Measurements from ENCODE around the gene GPC5.

The GPC5 gene

GRCh38 chr13:91546900-91547299, 148.5 kb downstream of the GPC5 start:
- no peak for DNase-seq

DNA sequence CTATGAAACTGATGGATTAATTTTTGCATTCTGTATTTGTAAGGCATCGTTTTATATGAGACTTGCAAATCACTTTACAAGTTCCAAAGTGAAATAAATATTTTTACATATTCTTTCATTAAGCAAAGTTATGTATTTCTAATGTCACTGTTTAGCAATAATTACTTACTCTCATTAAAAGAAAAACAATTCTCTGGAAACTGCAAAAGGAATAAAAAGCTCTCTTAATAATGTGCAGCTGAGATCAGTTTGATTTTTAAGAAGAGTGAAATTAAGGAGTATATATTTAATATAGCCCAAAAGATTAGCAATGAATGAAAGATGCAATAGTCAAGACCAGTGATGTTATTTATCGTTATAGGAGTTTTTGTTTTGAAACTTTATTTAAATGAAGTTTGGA, 155.2 kb downstream of the GPC5 start:
- no peak for DNase-seq

- no peak for DNase-seq
Observed at GRCh38 chr13:91554101-91554500, 155.7 kb downstream of the GPC5 start.

DNA sequence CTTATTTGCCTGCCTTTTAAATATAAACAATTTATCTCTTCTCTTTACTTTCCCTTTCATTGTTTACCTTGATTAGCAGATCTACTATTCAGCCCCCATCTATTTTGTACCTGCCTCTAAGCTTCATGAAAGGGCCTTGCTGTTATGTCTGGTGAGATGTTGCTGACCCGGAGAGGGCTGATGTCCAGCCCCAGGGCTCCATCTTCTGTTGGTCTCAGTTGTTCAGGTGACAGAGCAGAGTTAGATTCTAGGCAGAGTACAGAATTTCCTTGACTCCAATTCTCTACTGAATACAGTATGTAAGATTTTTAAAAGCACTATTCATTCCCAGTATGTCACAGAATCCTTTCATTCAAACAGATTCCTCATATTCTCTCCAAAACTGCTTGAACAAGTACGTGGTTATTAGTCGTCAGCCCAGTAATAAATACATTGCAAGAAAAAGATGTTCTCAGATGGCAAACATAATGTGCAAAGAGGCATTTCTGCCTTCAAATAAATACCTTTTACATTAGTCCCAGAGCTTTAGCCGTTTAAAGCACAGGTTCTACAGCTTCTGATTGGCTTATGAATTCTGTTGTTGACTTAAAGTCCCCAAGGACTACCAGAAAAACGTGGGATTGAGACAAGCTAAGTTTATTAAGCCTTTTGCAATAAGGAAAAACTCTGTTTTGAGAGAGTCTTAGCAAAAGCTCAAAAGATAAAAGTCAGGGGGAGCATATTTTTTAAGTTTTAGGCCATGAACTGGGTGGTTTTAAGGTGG, 159.1 kb downstream of the GPC5 start:
- DNase-seq, result no peak

DNA sequence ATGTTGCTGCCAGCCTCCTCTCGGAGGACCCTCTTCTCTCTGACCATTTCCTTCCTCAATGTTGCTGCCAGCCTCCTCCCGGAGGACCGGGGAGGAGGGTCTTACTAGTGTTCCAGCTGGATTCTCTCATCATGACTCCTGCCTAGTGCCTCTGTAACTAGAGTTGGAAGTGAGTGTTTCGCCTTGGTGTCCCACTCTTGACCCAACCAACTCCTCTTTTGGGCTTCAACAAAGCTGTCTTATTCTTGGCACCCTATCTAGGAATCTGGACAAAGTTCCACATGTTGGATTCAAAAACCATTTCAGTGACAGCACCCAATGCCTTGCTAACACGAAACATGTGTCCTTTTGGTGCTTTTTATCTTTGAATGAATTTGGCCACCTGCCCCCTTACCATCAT, 165.4 kb downstream of the GPC5 start:
- no peak for DNase-seq

GRCh38 chr13:91564396-91564795, 166.0 kb downstream of the GPC5 start:
- DNase-seq, result no peak

GRCh38 chr13:91565296-91565695, 166.9 kb downstream of the GPC5 start:
- DNase-seq, result no peak

DNA sequence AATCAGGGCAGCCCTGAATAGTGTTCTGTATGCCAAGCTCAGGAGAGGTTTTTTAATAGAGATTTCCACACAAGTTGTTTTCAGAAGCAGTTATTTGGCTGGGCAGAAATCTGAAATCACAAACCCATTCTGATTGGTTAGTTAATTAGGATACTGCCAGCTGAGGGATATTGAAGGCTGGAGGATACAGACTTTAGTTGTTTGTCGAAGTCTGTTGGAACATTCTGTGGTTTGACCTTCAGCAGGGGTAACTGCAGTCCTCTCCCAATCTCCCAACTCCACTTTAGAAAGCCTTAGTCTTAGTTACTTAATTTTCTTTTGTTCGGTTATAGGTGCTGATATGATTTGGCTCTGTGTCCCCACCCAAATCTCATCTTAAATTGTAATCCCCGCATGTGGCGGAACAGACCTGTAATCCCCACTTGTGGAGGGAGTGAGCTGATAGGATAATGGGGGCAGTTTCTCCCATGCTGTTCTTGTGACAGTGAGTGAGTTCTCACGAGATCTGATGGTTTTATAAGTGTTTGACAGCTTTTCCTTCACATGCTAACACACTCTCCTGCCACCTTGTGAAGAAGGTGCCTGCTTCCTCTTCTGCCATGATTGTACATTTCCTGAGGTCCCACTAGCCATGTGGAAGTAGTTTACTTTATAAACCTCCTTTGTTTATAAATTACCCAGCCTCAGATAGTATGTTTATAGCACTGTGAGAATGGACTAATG, 169.2 kb downstream of the GPC5 start:
- DNase-seq, result no peak

GRCh38 chr13:91571681-91572080, 173.3 kb downstream of the GPC5 start:
- DNase-seq, result no peak

DNA sequence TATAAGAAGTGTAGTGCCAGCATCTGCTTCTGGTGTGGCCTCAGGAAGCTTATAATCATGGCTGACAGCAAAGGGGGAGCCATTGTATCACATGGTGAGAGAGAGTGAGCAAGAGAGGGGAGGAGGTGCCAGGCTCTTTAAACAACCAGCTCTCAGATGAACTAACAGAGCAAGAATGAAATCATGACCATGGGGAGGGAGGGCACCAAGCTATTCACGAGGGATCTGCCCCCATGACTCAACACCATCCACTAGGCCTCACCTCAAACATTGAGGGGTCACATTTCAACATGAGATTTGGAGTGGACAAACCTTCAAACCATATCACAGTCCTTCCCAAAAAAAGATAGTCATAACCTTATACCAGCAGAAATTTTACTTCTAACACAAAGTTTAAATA, 174.0 kb downstream of the GPC5 start:
- no peak for DNase-seq

GRCh38 chr13:91572944-91573598, 174.7 kb downstream of the GPC5 start:
- DNase-seq, result no peak

GRCh38 chr13:91574766-91575165, 176.3 kb downstream of the GPC5 start:
- no peak for DNase-seq

GRCh38 chr13:91576590-91576989, 178.2 kb downstream of the GPC5 start:
- DNase-seq, result no peak

DNA sequence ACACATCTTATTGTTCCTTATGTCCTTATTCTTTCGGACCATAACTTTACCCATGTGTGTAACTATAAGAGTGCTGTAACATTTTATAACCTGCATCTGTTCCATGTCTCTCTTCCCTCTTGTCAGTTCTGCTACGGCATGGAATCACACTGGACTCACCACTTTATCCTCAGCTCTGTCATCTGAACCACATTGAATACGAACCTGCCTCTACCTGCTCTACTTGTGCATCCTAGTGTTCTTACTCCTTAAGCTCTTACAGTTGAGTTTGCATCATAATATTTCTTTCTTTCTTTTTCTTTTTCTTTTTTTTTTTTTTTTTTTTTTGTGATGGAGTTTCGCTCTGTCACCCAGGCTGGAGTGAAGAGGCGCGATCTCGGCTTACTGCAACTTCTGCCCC, 180.9 kb downstream of the GPC5 start:
- DNase-seq, result no peak

DNA sequence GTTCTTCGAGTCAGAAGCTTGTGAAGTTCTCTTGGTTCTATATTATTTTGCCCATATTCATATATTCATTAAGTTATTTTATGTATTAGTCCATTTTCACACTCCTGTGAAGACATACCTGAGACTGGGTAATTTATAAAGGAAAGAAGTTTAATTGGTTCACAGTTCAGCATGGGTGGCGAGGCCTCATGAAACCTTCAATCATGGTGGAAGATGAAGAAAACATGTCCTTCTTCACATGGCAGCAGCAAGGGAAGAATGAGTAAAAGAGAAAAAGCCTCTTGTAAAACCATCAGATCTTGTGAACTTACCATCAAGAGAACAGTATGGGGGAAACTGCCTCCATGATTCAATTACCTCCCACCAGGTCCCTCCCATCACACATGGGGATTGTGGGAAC, 182.3 kb downstream of the GPC5 start:
- no peak for DNase-seq

DNA sequence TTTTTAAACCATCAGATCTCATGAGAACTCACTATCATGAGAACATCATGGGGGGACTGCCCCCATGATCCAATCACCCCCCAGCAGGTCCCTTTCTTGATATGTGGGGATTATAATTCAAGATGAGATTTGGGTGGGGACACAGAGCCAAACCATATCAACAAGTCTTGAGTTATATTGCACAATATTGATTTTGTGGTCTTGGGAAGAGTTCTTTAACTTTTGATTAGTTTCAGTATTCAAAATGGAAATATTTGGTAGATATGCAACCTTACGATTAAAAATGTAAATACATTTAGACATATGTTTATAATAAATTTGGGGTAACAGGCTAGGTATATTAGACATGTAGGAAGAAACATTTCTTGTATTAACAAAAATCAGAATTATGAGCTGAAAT, 188.2 kb downstream of the GPC5 start:
- DNase-seq, result no peak

DNA sequence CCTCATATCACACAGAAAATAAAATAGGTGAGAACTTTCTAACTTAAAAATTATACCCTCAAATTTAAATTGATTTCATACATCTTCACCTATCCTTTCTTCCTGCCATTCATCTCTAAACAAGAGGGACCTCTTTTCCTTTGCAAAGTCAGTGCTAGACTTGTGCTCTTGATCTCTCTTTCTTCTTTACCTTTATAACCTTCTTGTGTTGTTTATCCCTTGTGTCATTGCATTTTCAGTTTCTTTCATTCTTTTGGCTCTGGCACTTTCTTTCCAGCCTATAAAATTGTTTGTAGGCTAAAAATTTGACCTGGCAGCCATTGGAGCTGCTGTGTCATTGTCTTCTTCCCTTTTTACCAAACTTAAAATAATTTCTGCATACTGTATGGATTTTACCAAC, 190.1 kb downstream of the GPC5 start:
- DNase-seq, result no peak

GRCh38 chr13:91592056-91593014, 193.9 kb downstream of the GPC5 start:
- DNase-seq, result no peak

GRCh38 chr13:91593456-91593855, 195.0 kb downstream of the GPC5 start:
- no peak for DNase-seq

- no peak for DNase-seq
Observed at GRCh38 chr13:91594061-91594460, 195.6 kb downstream of the GPC5 start.

DNA sequence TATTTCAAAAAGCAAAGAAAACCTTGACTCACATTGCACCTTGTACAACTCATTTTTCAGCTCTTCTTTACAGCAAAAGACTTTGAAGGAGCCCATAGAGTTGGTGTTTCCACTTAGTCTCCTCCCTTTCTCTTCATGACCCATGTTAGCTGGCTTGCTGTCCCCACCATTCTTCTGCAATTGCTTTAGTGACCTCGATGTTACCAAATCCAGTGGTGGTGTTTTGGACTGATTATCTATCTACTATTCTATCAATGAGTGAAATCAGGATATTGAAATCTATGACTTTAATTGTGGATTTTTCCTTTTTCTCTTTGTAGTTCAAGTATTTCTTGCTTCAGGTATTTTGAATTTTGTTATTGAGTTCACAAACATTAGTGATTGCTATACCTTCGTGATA, 197.3 kb downstream of the GPC5 start:
- no peak for DNase-seq

GRCh38 chr13:91596842-91597241, 198.4 kb downstream of the GPC5 start:
- DNase-seq, result no peak

DNA sequence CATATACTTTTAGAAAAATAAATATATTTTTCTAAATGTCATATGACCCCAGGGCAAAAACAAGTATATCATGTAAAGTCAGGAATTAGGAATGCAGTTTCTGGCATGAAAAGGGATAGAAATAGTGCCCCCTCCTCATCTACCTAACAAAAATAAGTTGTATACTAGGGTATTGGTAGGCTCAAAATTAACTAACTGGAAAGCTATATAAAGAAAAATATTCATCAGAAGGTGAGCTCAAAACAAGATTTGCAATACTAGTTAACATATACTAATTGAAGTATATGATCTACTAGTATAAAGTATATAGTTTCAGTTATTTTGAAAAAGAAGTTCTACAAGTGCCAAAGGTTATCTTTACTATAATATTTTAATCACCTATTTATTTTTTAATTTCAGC, 200.2 kb downstream of the GPC5 start:
- DNase-seq, result no peak

All from activated naive CD4-positive, alpha-beta T cell (primary cell).